ENCODE measurements around the gene MEIS2. TPM values are rescaled to one million over a fixed set of nuclear protein-coding genes. Genes with fewer than 3 reads are reported as not detected.

Gene MEIS2
- total RNA-seq, 1 experiment from 2014 or later: 17.5 TPM

GRCh38 chr15:37032091-37032775 is 68.1 kb downstream of the MEIS2 start:
- H3K4me3 ChIP-seq (ENCODE audit: low read length): no peak overlapping the region
- no peaks in the 10 kb centered on the region for H3K9me3 ChIP-seq (ENCODE audit: low read length)
- ChIA-PET POLR2A (ENCODE audit: unreplicated experiment) (no interaction called here), CTCF (no interaction called here)
- H3K4me2 ChIP-seq (ENCODE audit: low read length): no peak overlapping the region
- H3K27ac ChIP-seq (ENCODE audit: low read length): no peak overlapping the region
- H3K79me2 ChIP-seq (ENCODE audit: low read length): no peaks in the 10 kb centered on the region
- no TSS peak for BruUV-seq (replicated peaks)
- no peak overlapping the region for H2AFZ ChIP-seq (ENCODE audit: low read length)
- no peak overlapping the region for H3K9ac ChIP-seq (ENCODE audit: low read length)
- no peaks in the 10 kb centered on the region for H3K27me3 ChIP-seq (ENCODE audit: low read length)
- no peaks in the 10 kb centered on the region for H4K20me1 ChIP-seq (ENCODE audit: low read length)
- no peak for ATAC-seq
- TF ChIP-seq EZH2phosphoT487 (IDR thresholded peaks at IDR 0.05; ENCODE audit: borderline replicate concordance, low read length): no peak
- TF ChIP-seq EZH2 (IDR thresholded peaks at IDR 0.05; ENCODE audit: low read length, unreplicated experiment): no peak
- TF ChIP-seq CTCF (conservative IDR thresholded peaks at IDR 0.05; ENCODE audit: low read depth, low read length): no peak
- H3K36me3 ChIP-seq (ENCODE audit: low read depth, low read length): no peaks in the 10 kb centered on the region
- no peaks in the 10 kb centered on the region for H3F3A ChIP-seq (ENCODE audit: low read length, unreplicated experiment)
- H3K9me2 ChIP-seq (replicated peaks; ENCODE audit: low read length): no peaks in the 10 kb centered on the region
- DNase-seq: no peak
- H3K4me1 ChIP-seq (ENCODE audit: insufficient read depth, low read length): peaks cover 12% of the 10 kb centered on the region; the same call in 1 of the 2 replicates
- intact Hi-C loops (cut with micrococcal nuclease): no loop called here

- DNase-seq (peak; percentile 56), ATAC-seq (peak; percentile 65)
- Histone ChIP-seq H3K9ac (ENCODE audit: low read length) (no peak overlapping the region), H3K79me2 (ENCODE audit: low read length) (no peaks in the 10 kb centered on the region), H4K20me1 (ENCODE audit: low read length) (no peaks in the 10 kb centered on the region), H3K27ac (ENCODE audit: low read length) (no peak overlapping the region), H2AFZ (ENCODE audit: low read length) (no peak overlapping the region), H3K27me3 (ENCODE audit: low read length) (no peaks in the 10 kb centered on the region), H3K36me3 (ENCODE audit: low read depth, low read length) (no peaks in the 10 kb centered on the region), H3K4me3 (ENCODE audit: low read length) (no peak overlapping the region), H3K9me3 (ENCODE audit: low read length) (no peaks in the 10 kb centered on the region), H3K9me2 (replicated peaks; ENCODE audit: low read length) (no peaks in the 10 kb centered on the region), H3K4me2 (ENCODE audit: low read length) (no peak overlapping the region), H3K4me1 (ENCODE audit: insufficient read depth, low read length) (peaks cover 12% of the 10 kb centered on the region; the same call in 1 of the 2 replicates), H3F3A (ENCODE audit: low read length, unreplicated experiment) (no peaks in the 10 kb centered on the region)
- CTCF ChIA-PET: no interaction called here
- POLR2A ChIA-PET (ENCODE audit: unreplicated experiment): no interaction called here
- no TSS peak for BruUV-seq (replicated peaks)
- TF ChIP-seq CTCF (conservative IDR thresholded peaks at IDR 0.05; ENCODE audit: low read depth, low read length) (no peak), EZH2phosphoT487 (IDR thresholded peaks at IDR 0.05; ENCODE audit: borderline replicate concordance, low read length) (no peak), EZH2 (IDR thresholded peaks at IDR 0.05; ENCODE audit: low read length, unreplicated experiment) (no peak)
- intact Hi-C loops (cut with micrococcal nuclease): no loop called here
These were observed 69.2 kb downstream of the MEIS2 start for GRCh38 chr15:37031198-37031597.

DNA sequence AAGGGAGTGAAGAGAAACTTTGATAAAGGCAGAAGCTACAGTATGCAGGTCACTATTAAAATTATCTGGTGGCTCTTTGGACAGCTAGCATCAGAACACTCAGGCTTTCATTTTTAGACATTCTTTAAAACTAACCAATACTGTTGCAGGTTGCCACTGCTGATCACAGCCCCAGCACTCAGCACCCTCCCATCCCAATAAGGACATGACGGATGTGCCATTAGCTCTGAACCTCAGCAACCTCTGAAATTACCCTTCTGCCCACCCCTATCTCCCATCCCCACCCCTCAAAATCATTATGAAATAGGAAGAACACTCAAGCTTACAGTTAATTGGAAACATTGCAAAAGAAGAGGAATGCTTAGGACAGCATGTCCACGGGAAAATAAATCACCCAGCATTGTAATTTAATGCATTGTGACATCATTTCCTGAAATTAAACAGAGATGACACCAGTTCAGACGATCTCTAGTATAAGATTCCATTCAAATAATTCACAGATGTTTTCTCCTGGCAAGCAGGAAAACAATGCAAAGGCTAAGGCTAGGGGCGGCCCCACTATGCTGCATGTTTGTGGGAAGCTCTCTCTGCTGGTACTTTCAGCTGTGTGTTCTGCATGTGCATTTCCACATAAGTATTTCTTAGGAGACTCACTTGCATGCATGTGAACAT is 71.6 kb downstream of the MEIS2 start:
- H3K4me1 ChIP-seq (ENCODE audit: insufficient read depth, low read length): 0 out of 2 replicates have a peak, but pooled peaks cover 3% of the 10 kb centered on the region
- no TSS peak for BruUV-seq (replicated peaks)
- POLR2A ChIA-PET (ENCODE audit: unreplicated experiment): interaction anchor here (0.6 kb wide), 1 partner anchor 38 kb away, joined by 5 read pairs; no protein-coding TSS in a partner anchor
- H3K27me3 ChIP-seq (ENCODE audit: low read length): no peaks in the 10 kb centered on the region
- intact Hi-C loops (cut with micrococcal nuclease): no loop called here
- TF ChIP-seq EZH2phosphoT487 (IDR thresholded peaks at IDR 0.05; ENCODE audit: borderline replicate concordance, low read length): no peak
- TF ChIP-seq EZH2 (IDR thresholded peaks at IDR 0.05; ENCODE audit: low read length, unreplicated experiment): no peak
- TF ChIP-seq CTCF (conservative IDR thresholded peaks at IDR 0.05; ENCODE audit: low read depth, low read length): no peak
- no peak for ATAC-seq
- DNase-seq: no peak
- H3K79me2 ChIP-seq (ENCODE audit: low read length): no peaks in the 10 kb centered on the region
- no peaks in the 10 kb centered on the region for H3K9me3 ChIP-seq (ENCODE audit: low read length)
- H4K20me1 ChIP-seq (ENCODE audit: low read length): no peaks in the 10 kb centered on the region
- H3K4me2 ChIP-seq (ENCODE audit: low read length): no peak overlapping the region
- H3K36me3 ChIP-seq (ENCODE audit: low read depth, low read length): no peaks in the 10 kb centered on the region
- H3K27ac ChIP-seq (ENCODE audit: low read length): no peak overlapping the region
- CTCF ChIA-PET: no interaction called here
- no peak overlapping the region for H2AFZ ChIP-seq (ENCODE audit: low read length)
- H3K9ac ChIP-seq (ENCODE audit: low read length): no peak overlapping the region
- H3F3A ChIP-seq (ENCODE audit: low read length, unreplicated experiment): no peaks in the 10 kb centered on the region
- H3K9me2 ChIP-seq (replicated peaks; ENCODE audit: low read length): no peaks in the 10 kb centered on the region
- no peak overlapping the region for H3K4me3 ChIP-seq (ENCODE audit: low read length)
